ENCODE results near the gene WDR4.
"Not testable (repeated sequence)": the region's sequence is repeated elsewhere in the genome, so short reads cannot be mapped to it uniquely, and the experiment has no call there.

WDR4 gene

GRCh38 chr21:42875811-42876210 lies 3.5 kb downstream of the WDR4 start:
- not testable (repeated sequence) for DNase-seq

- no peak for DNase-seq
These were observed 6.2 kb downstream of the WDR4 start for GRCh38 chr21:42873096-42873495.

- no peak for DNase-seq
These were observed 11.1 kb downstream of the WDR4 start for GRCh38 chr21:42868196-42868595.

- no peak for DNase-seq
These were observed 13.6 kb downstream of the WDR4 start for GRCh38 chr21:42865776-42866160.

GRCh38 chr21:42864815-42865775 lies 14.2 kb downstream of the WDR4 start:
- no peak for DNase-seq

- DNase-seq: no peak
These were observed 15.1 kb downstream of the WDR4 start for GRCh38 chr21:42864286-42864685.

- no peak for DNase-seq
These were observed 15.9 kb downstream of the WDR4 start for GRCh38 chr21:42863504-42863870.

- DNase-seq: no peak
These were observed 16.4 kb downstream of the WDR4 start for GRCh38 chr21:42862774-42863503.

GRCh38 chr21:42861848-42862400 lies 17.4 kb downstream of the WDR4 start:
- DNase-seq: no peak

- no peak for DNase-seq
These were observed 18.0 kb downstream of the WDR4 start for GRCh38 chr21:42861311-42861847.

- DNase-seq: no peak
These were observed 19.0 kb downstream of the WDR4 start for GRCh38 chr21:42860345-42860744.

- no peak for DNase-seq
These were observed 19.5 kb downstream of the WDR4 start for GRCh38 chr21:42859891-42860230.

- DNase-seq: no peak
These were observed 20.1 kb downstream of the WDR4 start for GRCh38 chr21:42858957-42859890.

GRCh38 chr21:42858185-42858847 lies 21.0 kb downstream of the WDR4 start:
- DNase-seq: no peak

GRCh38 chr21:42857216-42857615 lies 22.1 kb downstream of the WDR4 start:
- no peak for DNase-seq

GRCh38 chr21:42855937-42856335 lies 23.4 kb downstream of the WDR4 start:
- no peak for DNase-seq

- DNase-seq: no peak
These were observed 24.0 kb downstream of the WDR4 start for GRCh38 chr21:42855171-42855936.

GRCh38 chr21:42854246-42855010 lies 24.9 kb downstream of the WDR4 start:
- DNase-seq: no peak

- no peak for DNase-seq
These were observed 25.7 kb downstream of the WDR4 start for GRCh38 chr21:42853621-42854020.

- no peak for DNase-seq
These were observed 26.3 kb downstream of the WDR4 start for GRCh38 chr21:42852925-42853570.
